ENCODE measurements around the gene SDCCAG8.

The SDCCAG8 gene

GRCh38 chr1:243505986-243506689, 250.3 kb downstream of the SDCCAG8 start:
- DNase-seq (ENCODE audit: extremely low read depth, low read depth): no peak
- no peak overlapping the region for H3K4me3 ChIP-seq (replicated peaks; ENCODE audit: low read depth, low read length)
- TF ChIP-seq, protein P1, sequence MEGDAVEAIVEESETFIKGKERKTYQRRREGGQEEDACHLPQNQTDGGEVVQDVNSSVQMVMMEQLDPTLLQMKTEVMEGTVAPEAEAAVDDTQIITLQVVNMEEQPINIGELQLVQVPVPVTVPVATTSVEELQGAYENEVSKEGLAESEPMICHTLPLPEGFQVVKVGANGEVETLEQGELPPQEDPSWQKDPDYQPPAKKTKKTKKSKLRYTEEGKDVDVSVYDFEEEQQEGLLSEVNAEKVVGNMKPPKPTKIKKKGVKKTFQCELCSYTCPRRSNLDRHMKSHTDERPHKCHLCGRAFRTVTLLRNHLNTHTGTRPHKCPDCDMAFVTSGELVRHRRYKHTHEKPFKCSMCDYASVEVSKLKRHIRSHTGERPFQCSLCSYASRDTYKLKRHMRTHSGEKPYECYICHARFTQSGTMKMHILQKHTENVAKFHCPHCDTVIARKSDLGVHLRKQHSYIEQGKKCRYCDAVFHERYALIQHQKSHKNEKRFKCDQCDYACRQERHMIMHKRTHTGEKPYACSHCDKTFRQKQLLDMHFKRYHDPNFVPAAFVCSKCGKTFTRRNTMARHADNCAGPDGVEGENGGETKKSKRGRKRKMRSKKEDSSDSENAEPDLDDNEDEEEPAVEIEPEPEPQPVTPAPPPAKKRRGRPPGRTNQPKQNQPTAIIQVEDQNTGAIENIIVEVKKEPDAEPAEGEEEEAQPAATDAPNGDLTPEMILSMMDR (IDR thresholded peaks at IDR 0.05; ENCODE audit: low read depth, low read length, missing control alignments): no peak

GRCh38 chr1:243507001-243507671, 251.3 kb downstream of the SDCCAG8 start:
- TF ChIP-seq, protein P1 (IDR thresholded peaks at IDR 0.05; ENCODE audit: low read depth, low read length, missing control alignments): no peak
- no peak for DNase-seq (ENCODE audit: extremely low read depth, low read depth)
- H3K4me3 ChIP-seq (replicated peaks; ENCODE audit: low read depth, low read length): no peak overlapping the region

- no peak for DNase-seq (ENCODE audit: extremely low read depth, low read depth)
- TF ChIP-seq, protein P1 (IDR thresholded peaks at IDR 0.05; ENCODE audit: low read depth, low read length, missing control alignments): no peak
- H3K4me3 ChIP-seq (replicated peaks; ENCODE audit: low read depth, low read length): no peak overlapping the region
Observed at GRCh38 chr1:243507672-243508302, 251.9 kb downstream of the SDCCAG8 start.

GRCh38 chr1:243508303-243508713, 252.5 kb downstream of the SDCCAG8 start:
- no peak for DNase-seq (ENCODE audit: extremely low read depth, low read depth)
- H3K4me3 ChIP-seq (replicated peaks; ENCODE audit: low read depth, low read length): no peak overlapping the region
- TF ChIP-seq, protein P1 (IDR thresholded peaks at IDR 0.05; ENCODE audit: low read depth, low read length, missing control alignments): no peak

DNA sequence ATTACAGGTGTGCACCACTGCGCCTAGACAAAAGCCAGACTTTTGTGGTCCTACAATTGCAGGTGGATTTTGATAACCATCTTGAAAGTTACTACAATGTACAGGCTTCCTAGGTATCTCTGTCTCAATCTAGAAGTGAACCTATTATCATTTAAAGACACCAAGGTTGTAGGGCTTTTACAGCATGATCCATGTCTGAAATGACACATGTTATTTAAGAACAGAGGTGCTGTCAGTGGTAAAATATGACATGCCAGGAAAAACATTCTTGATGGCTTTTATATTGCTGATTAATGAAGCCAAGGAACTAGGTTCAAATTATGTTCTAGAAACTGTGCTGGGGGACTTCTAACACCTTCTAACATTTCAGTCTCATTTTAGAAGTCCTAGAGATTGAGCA, 253.1 kb downstream of the SDCCAG8 start:
- DNase-seq (ENCODE audit: extremely low read depth, low read depth): no peak
- H3K4me3 ChIP-seq (replicated peaks; ENCODE audit: low read depth, low read length): no peak overlapping the region
- TF ChIP-seq, protein P1 (IDR thresholded peaks at IDR 0.05; ENCODE audit: low read depth, low read length, missing control alignments): no peak

DNA sequence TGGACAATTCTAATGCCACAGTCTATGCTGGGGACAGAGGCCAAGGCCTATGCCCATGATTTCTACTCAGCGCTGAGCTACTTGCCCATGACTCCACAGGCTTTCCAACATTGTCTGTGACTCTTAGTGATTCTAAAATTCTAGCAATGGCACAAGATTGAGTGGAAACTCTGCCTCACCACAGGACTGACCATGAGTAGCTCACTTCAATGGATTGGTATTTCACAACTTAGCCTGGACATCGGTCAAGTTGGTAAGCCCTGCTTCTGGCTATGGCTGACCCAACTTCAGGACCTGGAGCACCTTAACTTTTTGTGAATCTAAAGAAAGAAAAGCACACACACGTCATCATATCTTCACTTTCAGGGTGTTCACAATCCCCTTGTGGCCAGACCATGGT, 255.1 kb downstream of the SDCCAG8 start:
- no peak for DNase-seq (ENCODE audit: extremely low read depth, low read depth)
- TF ChIP-seq, protein P1 (IDR thresholded peaks at IDR 0.05; ENCODE audit: low read depth, low read length, missing control alignments): no peak
- no peak overlapping the region for H3K4me3 ChIP-seq (replicated peaks; ENCODE audit: low read depth, low read length)

Data from HFF-Myc (cell line).